GM18507 (cell line): ENCODE results near the gene NGRN.

ENCODE experiments used
- DNase-seq: peaks from one replicate; pipeline ENCODE4 v3.0.0; 2011; ENCODE audit warnings: low read depth; ENCODE audit not compliant: insufficient read length; ENCODE audit errors: extremely low spot score
- FAIRE-seq: peaks from 2 replicates; lab custom pipeline; 2011; peaks lifted over from hg19 to GRCh38; lab: Jason Lieb, UNC

Gene NGRN

DNA sequence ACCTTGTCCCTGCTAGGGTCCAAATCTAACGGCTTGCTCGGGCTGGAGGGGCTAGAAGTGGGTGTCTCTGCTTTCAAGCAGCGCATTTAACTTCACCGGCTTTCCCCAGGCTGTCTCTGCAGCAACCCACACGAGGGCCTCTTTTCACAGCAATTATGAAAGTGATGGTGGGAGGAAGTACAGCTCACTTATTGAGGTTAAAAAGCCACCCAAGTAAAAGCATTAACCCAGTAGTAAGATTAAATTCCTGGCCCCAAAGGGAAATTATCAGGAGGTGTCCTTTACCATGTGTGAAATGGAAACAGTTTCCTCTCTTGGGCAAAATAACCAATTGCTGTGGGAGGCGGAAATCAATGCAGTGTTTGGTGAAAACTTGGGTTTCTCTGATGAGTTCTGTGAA lies 41.1 kb downstream of the NGRN start:
- peak; percentile 75 for FAIRE-seq
- peak; percentile 22 for DNase-seq

- DNase-seq: no peak
- FAIRE-seq: no peak
Observed at GRCh38 chr15:90307661-90308060, 42.2 kb downstream of the NGRN start.

- DNase-seq (no peak), FAIRE-seq (no peak)
Observed at GRCh38 chr15:90309020-90309419, 43.5 kb downstream of the NGRN start.

- DNase-seq (no peak), FAIRE-seq (no peak)
Observed at GRCh38 chr15:90315278-90315982, 50.0 kb downstream of the NGRN start.

- FAIRE-seq: no peak
- DNase-seq: no peak
Observed at GRCh38 chr15:90316139-90316538, 50.7 kb downstream of the NGRN start.

DNA sequence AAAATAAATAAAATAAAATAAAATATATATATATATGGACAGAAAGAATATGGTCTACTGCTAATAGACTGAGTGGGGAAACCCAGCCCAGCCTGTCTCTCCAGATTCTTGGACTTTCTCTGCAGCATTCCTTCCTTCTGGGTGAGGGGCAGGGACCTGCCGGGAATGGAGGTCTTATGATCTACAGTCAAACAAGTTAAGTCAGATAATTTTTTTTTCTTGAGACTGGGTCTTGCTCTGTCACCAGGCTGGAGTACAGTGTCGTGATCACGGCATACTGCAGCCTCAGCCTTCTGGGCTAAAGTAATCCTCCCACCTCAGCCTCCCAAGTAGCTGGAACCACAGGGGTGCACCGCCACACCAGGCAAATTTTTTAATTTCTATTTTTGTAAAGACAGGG lies 53.1 kb downstream of the NGRN start:
- FAIRE-seq: no peak
- DNase-seq: no peak

DNA sequence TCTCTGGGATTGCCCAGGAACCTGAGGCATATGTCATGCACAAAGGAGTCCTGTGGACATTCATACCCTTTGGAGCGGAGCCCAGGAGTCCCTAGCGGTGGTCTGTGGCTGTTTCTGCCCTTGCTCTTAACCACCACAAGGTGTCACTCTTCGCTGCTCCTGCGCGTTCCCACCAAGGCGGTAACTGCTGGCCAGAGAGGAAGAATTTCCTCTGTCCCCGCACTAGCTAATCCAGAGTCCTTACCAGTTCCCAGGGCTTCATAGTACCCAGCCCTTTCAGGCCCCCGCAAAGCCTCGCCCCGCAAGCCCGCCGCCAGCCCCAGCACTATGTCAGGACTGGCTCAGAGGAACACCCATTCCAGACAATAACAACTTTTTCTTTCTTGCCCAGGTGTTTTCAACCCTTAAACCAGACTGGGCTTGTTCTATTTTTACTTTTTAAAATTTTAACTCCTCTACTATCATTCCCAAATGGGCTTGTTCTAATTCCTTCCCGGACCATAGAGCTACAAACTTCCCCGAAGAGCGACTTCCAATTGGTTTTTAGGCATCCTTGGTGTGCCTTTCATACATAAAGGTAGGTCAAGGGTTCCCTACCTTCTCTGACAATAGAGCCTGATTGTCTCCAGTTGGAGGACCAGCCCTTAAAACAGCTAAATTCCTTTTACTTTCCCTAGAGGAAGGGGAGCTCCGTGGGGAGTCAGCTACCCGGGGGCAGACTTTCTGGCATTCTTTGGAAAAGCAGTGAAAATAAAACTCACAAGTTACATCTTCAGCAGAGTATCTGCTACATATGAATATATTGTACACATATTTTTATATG lies 54.8 kb downstream of the NGRN start:
- FAIRE-seq (peak; percentile 91), DNase-seq (peak; percentile 78)

DNA sequence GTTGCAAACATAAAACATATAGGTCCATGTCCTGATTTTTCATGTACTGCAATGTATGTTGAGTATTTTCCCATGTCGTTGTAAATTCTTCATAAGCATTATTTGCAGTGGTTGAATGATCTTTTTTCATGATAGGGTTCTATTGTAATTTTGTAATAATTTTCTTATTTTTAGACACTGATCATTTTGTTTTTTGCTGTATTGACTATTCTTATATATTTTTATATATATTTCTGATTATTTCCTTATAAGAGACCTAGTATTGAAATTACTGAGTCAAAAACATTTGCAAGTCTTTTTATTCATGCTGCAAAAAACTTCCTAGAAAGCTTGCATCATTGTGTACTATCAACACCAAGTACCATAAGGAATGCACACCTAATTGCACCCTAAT lies 55.4 kb downstream of the NGRN start:
- FAIRE-seq (no peak), DNase-seq (no peak)
